Measurements from ENCODE around the gene GSTP1. TPM values are rescaled to one million over a fixed set of nuclear protein-coding genes. Genes with fewer than 3 reads are reported as not detected.

The GSTP1 gene
- total RNA-seq = 422 and 531 TPM in 2 replicates

DNA sequence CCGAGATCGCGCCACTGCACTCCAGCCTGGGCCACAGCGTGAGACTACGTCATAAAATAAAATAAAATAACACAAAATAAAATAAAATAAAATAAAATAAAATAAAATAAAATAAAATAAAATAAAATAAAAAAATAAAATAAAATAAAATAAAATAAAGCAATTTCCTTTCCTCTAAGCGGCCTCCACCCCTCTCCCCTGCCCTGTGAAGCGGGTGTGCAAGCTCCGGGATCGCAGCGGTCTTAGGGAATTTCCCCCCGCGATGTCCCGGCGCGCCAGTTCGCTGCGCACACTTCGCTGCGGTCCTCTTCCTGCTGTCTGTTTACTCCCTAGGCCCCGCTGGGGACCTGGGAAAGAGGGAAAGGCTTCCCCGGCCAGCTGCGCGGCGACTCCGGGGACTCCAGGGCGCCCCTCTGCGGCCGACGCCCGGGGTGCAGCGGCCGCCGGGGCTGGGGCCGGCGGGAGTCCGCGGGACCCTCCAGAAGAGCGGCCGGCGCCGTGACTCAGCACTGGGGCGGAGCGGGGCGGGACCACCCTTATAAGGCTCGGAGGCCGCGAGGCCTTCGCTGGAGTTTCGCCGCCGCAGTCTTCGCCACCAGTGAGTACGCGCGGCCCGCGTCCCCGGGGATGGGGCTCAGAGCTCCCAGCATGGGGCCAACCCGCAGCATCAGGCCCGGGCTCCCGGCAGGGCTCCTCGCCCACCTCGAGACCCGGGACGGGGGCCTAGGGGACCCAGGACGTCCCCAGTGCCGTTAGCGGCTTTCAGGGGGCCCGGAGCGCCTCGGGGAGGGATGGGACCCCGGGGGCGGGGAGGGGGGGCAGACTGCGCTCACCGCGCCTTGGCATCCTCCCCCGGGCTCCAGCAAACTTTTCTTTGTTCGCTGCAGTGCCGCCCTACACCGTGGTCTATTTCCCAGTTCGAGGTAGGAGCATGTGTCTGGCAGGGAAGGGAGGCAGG lies at the start of gene GSTP1:
TSS of gene GSTP1 (plus strand) at position 566 of the 958 bp plus-strand sequence. CDS start at position 598, 32 bp downstream.

GRCh38 chr11:67606492-67607295 lies 23.1 kb downstream of the GSTP1 start, which contains the start of gene NDUFV1:
Gene NDUFV1 (plus strand): TSS chr11:67606936. CDS start chr11:67607005, 69 bp downstream.

GRCh38 chr11:67629386-67630227 lies 46.0 kb downstream of the GSTP1 start, which contains the start of gene NUDT8:
Gene NUDT8 (minus strand): TSS chr11:67629937. CDS start chr11:67629911, 26 bp downstream.

Other genes with a start within 250 kb of the GSTP1 start
- 91.0 and 113 TPM in 2 replicates for gene POLD4, start 230.3 kb upstream of the GSTP1 start, total RNA-seq
- gene CLCF1, start 210.2 kb upstream of the GSTP1 start, total RNA-seq = 8.2 and 8.4 TPM in 2 replicates
- gene RAD9A, start 191.8 kb upstream of the GSTP1 start, total RNA-seq = 4.2 and 7.1 TPM in 2 replicates
- gene PPP1CA, start 182.0 kb upstream of the GSTP1 start, total RNA-seq = 105 and 122 TPM in 2 replicates
- not detected in 2 replicates for gene TBC1D10C, start 179.7 kb upstream of the GSTP1 start, total RNA-seq
- gene CARNS1, start 168.1 kb upstream of the GSTP1 start, total RNA-seq = 0.05 TPM in 1 of 2 replicates, not detected in the other
- 14.9 and 28.5 TPM in 2 replicates for gene RPS6KB2, start 155.3 kb upstream of the GSTP1 start, total RNA-seq
- gene PTPRCAP, start 146.1 kb upstream of the GSTP1 start, total RNA-seq = not detected in 2 replicates
- gene CORO1B, start 140.3 kb upstream of the GSTP1 start, total RNA-seq = 62.4 and 70.1 TPM in 2 replicates
- not detected in 2 replicates for gene GPR152, start 131.1 kb upstream of the GSTP1 start, total RNA-seq
- not detected in 2 replicates for gene CABP4, start 128.5 kb upstream of the GSTP1 start, total RNA-seq
- gene TMEM134, start 114.6 kb upstream of the GSTP1 start, total RNA-seq = 67.5 and 69.0 TPM in 2 replicates
- 46.8 and 62.4 TPM in 2 replicates for gene AIP, start 100.8 kb upstream of the GSTP1 start, total RNA-seq
- 17.0 and 20.1 TPM in 2 replicates for gene PITPNM1, start 78.4 kb upstream of the GSTP1 start, total RNA-seq
- 29.5 and 35.6 TPM in 2 replicates for gene CDK2AP2, start 75.7 kb upstream of the GSTP1 start, total RNA-seq
- not detected in 2 replicates for gene CABP2, start 60.4 kb upstream of the GSTP1 start, total RNA-seq
- gene NDUFV1, start 23.1 kb downstream of the GSTP1 start, total RNA-seq = 131 and 145 TPM in 2 replicates
- 5.0 and 9.0 TPM in 2 replicates for gene NUDT8, start 46.1 kb downstream of the GSTP1 start, total RNA-seq
- gene TBX10, start 56.0 kb downstream of the GSTP1 start, total RNA-seq = not detected in 2 replicates
- not detected in 2 replicates for gene ACY3, start 66.9 kb downstream of the GSTP1 start, total RNA-seq
- gene ALDH3B2, start 90.8 kb downstream of the GSTP1 start, total RNA-seq = not detected in 2 replicates